Breast epithelium (tissue), 3 donors: ENCODE measurements around the gene REEP1.
"Not testable (repeated sequence)": the region's sequence is repeated elsewhere in the genome, so short reads cannot be mapped to it uniquely, and the experiment has no call there.

Experiments
- POLR2A ChIP-seq: fragments of 450-650 bp; IDR thresholded peaks from one replicate; pipeline ENCODE4 v1.6.1; 2016; ENCODE audit warnings: antibody characterized with exemption, mild to moderate bottlenecking, moderate library complexity
- POLR2AphosphoS5 ChIP-seq, 3 donors: sonication (generic); formaldehyde crosslinking; IDR thresholded peaks; one replicate each; pipeline ENCODE4 v1.6.1; 2017; ENCODE audit warnings: antibody characterized with exemption in 3 of 3
- TF ChIP-seq, protein P1 (sequence below), 3 donors: fragments of 450-650 bp; IDR thresholded peaks; one replicate each; pipeline ENCODE4 v1.5.1; 2016 to 2017; ENCODE audit warnings: antibody characterized with exemption in 3 of 3, mild to moderate bottlenecking in 3 of 3, moderate library complexity in 3 of 3

DNA sequence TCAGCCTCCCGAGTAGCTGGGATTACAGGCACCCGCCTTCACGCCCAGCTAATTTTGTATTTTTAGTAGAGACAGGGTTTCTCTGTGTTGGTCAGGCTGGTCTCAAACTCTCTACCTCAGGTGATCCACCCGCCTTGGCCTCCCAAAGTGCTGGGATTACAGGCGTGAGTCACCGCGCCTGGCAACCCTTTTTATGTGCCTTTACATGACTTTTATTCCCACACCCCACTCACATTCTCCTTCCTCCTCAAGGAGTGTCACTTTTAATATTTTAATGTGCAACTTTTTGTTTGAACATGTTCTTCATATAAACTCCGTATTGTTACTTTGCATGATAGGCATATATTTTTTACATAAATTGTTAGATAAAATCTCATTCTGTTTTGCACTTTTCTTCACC lies 108.9 kb downstream of the REEP1 start:
- not testable (repeated sequence) for TF ChIP-seq POLR2A; POLR2AphosphoS5 (IDR thresholded peaks at IDR 0.05)
- TF ChIP-seq, protein P1, sequence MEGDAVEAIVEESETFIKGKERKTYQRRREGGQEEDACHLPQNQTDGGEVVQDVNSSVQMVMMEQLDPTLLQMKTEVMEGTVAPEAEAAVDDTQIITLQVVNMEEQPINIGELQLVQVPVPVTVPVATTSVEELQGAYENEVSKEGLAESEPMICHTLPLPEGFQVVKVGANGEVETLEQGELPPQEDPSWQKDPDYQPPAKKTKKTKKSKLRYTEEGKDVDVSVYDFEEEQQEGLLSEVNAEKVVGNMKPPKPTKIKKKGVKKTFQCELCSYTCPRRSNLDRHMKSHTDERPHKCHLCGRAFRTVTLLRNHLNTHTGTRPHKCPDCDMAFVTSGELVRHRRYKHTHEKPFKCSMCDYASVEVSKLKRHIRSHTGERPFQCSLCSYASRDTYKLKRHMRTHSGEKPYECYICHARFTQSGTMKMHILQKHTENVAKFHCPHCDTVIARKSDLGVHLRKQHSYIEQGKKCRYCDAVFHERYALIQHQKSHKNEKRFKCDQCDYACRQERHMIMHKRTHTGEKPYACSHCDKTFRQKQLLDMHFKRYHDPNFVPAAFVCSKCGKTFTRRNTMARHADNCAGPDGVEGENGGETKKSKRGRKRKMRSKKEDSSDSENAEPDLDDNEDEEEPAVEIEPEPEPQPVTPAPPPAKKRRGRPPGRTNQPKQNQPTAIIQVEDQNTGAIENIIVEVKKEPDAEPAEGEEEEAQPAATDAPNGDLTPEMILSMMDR (IDR thresholded peaks at IDR 0.05), result not testable (repeated sequence)
